ENCODE measurements around the gene KREMEN1.

Gene KREMEN1

DNA sequence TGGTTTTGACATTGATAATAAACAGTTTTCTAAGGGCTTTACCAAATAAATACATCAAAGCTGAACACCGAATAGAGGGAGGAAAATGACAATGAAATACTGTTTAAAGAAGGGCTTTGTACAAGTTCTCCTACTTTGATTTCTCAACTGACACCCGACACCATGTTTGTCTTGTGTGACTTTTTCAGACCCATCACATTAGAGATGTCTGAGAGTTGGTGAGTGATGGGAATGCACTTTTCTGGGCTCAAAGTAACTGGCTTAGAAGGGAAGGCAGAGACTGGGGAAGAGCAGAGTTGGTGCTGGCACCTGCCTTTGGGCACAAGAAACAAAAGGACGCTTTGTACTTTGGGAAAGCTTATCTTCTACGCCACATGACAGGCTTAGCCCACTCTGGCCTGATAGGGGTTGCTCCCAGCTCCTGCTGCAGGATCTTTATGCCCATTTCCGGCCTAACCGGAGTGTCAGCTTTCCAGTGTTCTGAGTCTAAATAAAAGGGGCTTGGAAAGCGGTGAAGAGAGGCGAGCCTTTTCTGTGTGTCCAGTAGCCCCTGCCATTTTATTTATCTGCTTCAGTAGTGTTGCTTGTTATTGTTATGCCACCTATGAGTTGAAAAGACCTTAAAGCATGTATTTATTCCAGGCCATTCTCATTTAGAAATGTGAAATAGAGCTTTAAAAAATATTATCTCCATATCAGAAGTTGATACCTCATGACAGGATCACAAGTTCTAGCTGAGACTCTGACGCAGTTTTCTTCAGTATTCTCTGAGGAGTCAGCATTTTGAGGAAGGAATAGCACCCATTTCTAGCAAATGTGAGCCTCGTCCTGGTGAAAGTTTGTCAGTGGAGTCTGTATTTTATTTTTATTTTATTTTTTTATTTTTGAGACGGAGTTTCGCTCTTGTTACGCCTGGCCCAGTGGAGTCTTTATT, 24.2 kb downstream of the KREMEN1 start:
- Histone ChIP-seq H3K4me3 (ENCODE audit: low read depth, low read length) (no peak overlapping the region), H3K27me3 (replicated peaks) (no peaks in the 10 kb centered on the region), H3K36me3 (replicated peaks) (no peaks in the 10 kb centered on the region), H3K27ac (no peak overlapping the region)
- in situ Hi-C loops (cut with HindIII; ENCODE audit: low pct_ligation_motif_present, low sequenced_read_pairs) = no loop called here
- TF ChIP-seq, protein P1, sequence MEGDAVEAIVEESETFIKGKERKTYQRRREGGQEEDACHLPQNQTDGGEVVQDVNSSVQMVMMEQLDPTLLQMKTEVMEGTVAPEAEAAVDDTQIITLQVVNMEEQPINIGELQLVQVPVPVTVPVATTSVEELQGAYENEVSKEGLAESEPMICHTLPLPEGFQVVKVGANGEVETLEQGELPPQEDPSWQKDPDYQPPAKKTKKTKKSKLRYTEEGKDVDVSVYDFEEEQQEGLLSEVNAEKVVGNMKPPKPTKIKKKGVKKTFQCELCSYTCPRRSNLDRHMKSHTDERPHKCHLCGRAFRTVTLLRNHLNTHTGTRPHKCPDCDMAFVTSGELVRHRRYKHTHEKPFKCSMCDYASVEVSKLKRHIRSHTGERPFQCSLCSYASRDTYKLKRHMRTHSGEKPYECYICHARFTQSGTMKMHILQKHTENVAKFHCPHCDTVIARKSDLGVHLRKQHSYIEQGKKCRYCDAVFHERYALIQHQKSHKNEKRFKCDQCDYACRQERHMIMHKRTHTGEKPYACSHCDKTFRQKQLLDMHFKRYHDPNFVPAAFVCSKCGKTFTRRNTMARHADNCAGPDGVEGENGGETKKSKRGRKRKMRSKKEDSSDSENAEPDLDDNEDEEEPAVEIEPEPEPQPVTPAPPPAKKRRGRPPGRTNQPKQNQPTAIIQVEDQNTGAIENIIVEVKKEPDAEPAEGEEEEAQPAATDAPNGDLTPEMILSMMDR (IDR thresholded peaks at IDR 0.05; ENCODE audit: low read depth, low read length, missing control alignments) = no peak
- no peak for DNase-seq

DNA sequence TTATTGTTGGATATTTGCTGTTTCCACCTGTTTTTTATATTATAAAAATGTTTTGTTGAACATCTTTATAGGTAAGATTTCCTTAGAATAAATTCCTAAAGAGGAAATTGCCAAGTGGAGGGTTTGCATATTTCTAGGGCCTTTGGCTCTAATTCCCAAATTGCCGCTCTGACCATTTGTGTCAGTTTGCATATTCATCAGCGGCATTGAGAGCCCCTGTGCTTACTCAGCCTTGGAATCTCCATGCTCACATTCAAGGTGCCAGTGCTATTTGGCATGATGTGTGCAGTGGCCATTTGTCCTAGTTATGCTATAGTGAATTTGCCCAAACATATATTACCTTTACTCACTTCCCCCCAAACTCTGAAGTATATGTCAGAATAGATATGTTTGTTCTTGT, 25.5 kb downstream of the KREMEN1 start:
- no peak overlapping the region for H3K27ac ChIP-seq
- no peaks in the 10 kb centered on the region for H3K36me3 ChIP-seq (replicated peaks)
- DNase-seq = no peak
- no peak overlapping the region for H3K4me3 ChIP-seq (ENCODE audit: low read depth, low read length)
- in situ Hi-C loops (cut with HindIII; ENCODE audit: low pct_ligation_motif_present, low sequenced_read_pairs) = no loop called here
- TF ChIP-seq, protein P1 (IDR thresholded peaks at IDR 0.05; ENCODE audit: low read depth, low read length, missing control alignments) = no peak
- no peaks in the 10 kb centered on the region for H3K27me3 ChIP-seq (replicated peaks)

DNA sequence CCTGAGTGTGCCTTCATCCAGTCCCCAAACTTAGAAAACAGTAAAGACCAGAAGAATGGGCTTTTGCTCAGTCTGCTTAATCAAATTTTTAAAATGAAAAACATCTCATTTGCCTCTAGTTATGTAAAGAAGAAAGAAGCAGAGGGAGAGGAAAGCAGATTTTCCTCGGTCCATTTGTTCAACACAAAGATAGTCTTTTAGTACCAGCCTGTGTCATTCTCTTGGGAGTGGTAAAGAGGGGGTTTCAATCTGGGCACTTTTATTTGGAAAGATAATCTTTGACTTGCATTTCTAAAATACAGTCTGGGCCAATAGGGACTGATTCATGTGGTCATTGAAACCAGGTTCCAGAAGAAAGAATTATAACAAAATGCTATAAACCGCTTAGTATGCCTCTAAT, 29.5 kb downstream of the KREMEN1 start:
- Histone ChIP-seq H3K4me3 (ENCODE audit: low read depth, low read length) (no peak overlapping the region), H3K27me3 (replicated peaks) (no peaks in the 10 kb centered on the region), H3K36me3 (replicated peaks) (no peaks in the 10 kb centered on the region), H3K27ac (no peak overlapping the region)
- in situ Hi-C loops (cut with HindIII; ENCODE audit: low pct_ligation_motif_present, low sequenced_read_pairs) = no loop called here
- TF ChIP-seq, protein P1 (IDR thresholded peaks at IDR 0.05; ENCODE audit: low read depth, low read length, missing control alignments) = no peak
- DNase-seq = no peak

DNA sequence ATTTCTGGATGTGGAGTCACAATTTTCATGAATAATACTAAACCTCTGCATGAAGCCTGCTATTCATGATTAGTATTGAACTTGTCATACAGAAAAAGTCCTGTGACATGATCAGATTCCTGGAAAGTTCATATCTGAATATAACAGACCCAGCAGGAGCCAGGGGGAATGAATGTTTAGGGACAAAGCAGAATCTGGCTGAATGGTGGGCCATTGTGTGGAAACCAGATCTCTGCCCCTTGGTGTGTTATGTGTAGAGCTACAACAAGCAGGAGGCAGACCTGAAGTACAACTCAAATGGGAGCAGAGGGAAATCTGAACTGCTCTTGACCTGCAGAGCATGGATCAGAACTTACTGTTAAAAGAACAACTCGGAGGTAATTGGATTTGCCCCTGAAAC, 30.3 kb downstream of the KREMEN1 start:
- Histone ChIP-seq H3K27ac (no peak overlapping the region), H3K4me3 (ENCODE audit: low read depth, low read length) (no peak overlapping the region), H3K36me3 (replicated peaks) (no peaks in the 10 kb centered on the region), H3K27me3 (replicated peaks) (no peaks in the 10 kb centered on the region)
- DNase-seq = no peak
- TF ChIP-seq, protein P1 (IDR thresholded peaks at IDR 0.05; ENCODE audit: low read depth, low read length, missing control alignments) = no peak
- in situ Hi-C loops (cut with HindIII; ENCODE audit: low pct_ligation_motif_present, low sequenced_read_pairs) = no loop called here

DNA sequence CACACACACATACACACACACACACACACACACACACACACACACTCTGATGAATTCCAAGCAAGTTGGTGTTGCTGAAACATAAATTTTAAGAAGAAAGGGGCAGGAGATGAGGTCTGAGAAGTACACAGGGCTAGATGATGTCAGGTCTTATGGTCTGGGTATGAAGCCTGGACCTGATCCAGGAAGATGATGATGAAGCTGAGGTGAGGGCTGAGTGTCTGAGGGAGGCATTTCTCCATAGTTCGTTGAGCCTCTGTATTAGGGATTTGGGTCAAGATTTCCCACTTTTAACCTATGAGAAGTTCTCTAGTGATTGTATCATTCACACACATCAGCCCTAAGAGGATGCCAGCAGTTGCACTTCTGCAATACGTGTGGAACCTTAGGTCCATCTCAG, 32.6 kb downstream of the KREMEN1 start:
- no peak for DNase-seq
- H3K4me3 ChIP-seq (ENCODE audit: low read depth, low read length) = no peak overlapping the region
- no peak overlapping the region for H3K27ac ChIP-seq
- TF ChIP-seq, protein P1 (IDR thresholded peaks at IDR 0.05; ENCODE audit: low read depth, low read length, missing control alignments) = no peak
- H3K27me3 ChIP-seq (replicated peaks) = no peaks in the 10 kb centered on the region
- H3K36me3 ChIP-seq (replicated peaks) = no peaks in the 10 kb centered on the region
- in situ Hi-C loops (cut with HindIII; ENCODE audit: low pct_ligation_motif_present, low sequenced_read_pairs) = no loop called here

All from brain microvascular endothelial cell (primary cell).